GM12878 (cell line): ENCODE results near the gene DTNBP1. TPM values are rescaled to one million over a fixed set of nuclear protein-coding genes. Genes with fewer than 3 reads are reported as not detected.

Experiments used
- ATAC-seq: fragments of 200-7000 bp; cut with Tn5 transposase; 3 replicates; pipeline ENCODE4 v1.9.1; 2020; ENCODE audit warnings: mild to moderate bottlenecking, moderate library complexity
- BruUV-seq: library from RNA; stranded (reverse); fragments of 400-500 nt; replicated peaks from 2 replicates; lab custom pipeline; 2021; lab: Mats Ljungman, UMichigan
- CTCF ChIA-PET: fragments of 300-600 bp; sonication (Branson Sonifier 250); formaldehyde crosslinking; extraction: SDS; loops from one replicate; lab custom pipeline; 2021; ENCODE audit warnings: inconsistent platforms; lab: Yijun Ruan, JAX
- POLR2A ChIA-PET: fragments of 350-600 bp; formaldehyde crosslinking; extraction: SDS; loops from one replicate; lab custom pipeline; 2021; ENCODE audit warnings: inconsistent platforms; lab: Charles Lee
- RAD21 ChIA-PET: fragments of 300-600 bp; sonication (Branson Sonifier 250); formaldehyde crosslinking; loops from one replicate; lab custom pipeline; 2023; ENCODE audit warnings: antibody characterized with exemption; ENCODE audit not compliant: unreplicated experiment; lab: Charles Lee
- SMC1A ChIA-PET: fragments of 300-600 bp; sonication (Branson Sonifier 250); formaldehyde crosslinking; loops from one replicate; lab custom pipeline; 2023; ENCODE audit not compliant: unreplicated experiment, uncharacterized antibody; lab: Charles Lee
- DNase-seq: peaks from one replicate; pipeline ENCODE4 v3.0.0-alpha.2; 2011; ENCODE audit warnings: low read depth, low spot score
- FAIRE-seq: peaks from 3 replicates; lab custom pipeline; 2011; peaks lifted over from hg19 to GRCh38; lab: Jason Lieb, UNC
- H2AFZ ChIP-seq: 2 replicates; pipeline ENCODE4 v1.6.0; 2011; ENCODE audit warnings: low read depth, low read length, control low read depth; ENCODE audit not compliant: control insufficient read depth
- H3K27ac ChIP-seq: 2 replicates; pipeline ENCODE4 v1.5.1; 2011; ENCODE audit warnings: control low read depth; ENCODE audit not compliant: control insufficient read depth, insufficient read depth
- H3K27me3 ChIP-seq, 2 experiments: replicated peaks in 1 of 2; 2 replicates each; pipeline versions ENCODE4 v1.6.0 to v1.6.1; 2011; ENCODE audit warnings: low read length in 1 of 2; ENCODE audit not compliant: control insufficient read depth in 2 of 2, insufficient read depth in 2 of 2
- H3K36me3 ChIP-seq, 2 experiments: 2 replicates each; pipeline ENCODE4 v1.5.1; 2011; ENCODE audit warnings: low read length in 1 of 2; ENCODE audit not compliant: control insufficient read depth in 2 of 2, insufficient read depth in 2 of 2
- H3K4me1 ChIP-seq: 2 replicates; pipeline ENCODE4 v1.6.1; 2011; ENCODE audit warnings: mild to moderate bottlenecking, low read length, moderate library complexity, mixed read lengths; ENCODE audit not compliant: control insufficient read depth, insufficient read depth
- H3K4me2 ChIP-seq: 2 replicates; pipeline ENCODE4 v1.6.0; 2011; ENCODE audit warnings: control low read depth; ENCODE audit not compliant: control insufficient read depth, insufficient read depth
- H3K4me3 ChIP-seq: fragments of 200-600 bp; sonication (generic); 2 replicates; pipeline ENCODE4 v1.5.1; 2016
- H3K79me2 ChIP-seq: 2 replicates; pipeline ENCODE4 v1.6.0; 2011; ENCODE audit warnings: low read length; ENCODE audit not compliant: control insufficient read depth, insufficient read depth
- H3K9ac ChIP-seq: 2 replicates; pipeline ENCODE4 v1.8.0; 2011; ENCODE audit warnings: low read length, control low read depth, mixed read lengths; ENCODE audit not compliant: control insufficient read depth, insufficient read depth
- H3K9me3 ChIP-seq: replicated peaks from 3 replicates; pipeline ENCODE4 v1.5.1; 2011; ENCODE audit warnings: mild to moderate bottlenecking, low read length; ENCODE audit not compliant: control insufficient read depth, insufficient read depth
- H4K20me1 ChIP-seq: 2 replicates; pipeline ENCODE4 v1.6.0; 2011; ENCODE audit not compliant: control insufficient read depth, insufficient read depth
- CHD4 ChIP-seq: fragments of 200-600 bp; sonication (generic); IDR thresholded peaks from 2 replicates; pipeline ENCODE4 v1.6.1; 2016; ENCODE audit warnings: mild to moderate bottlenecking
- E4F1 ChIP-seq: fragments of 450-650 bp; IDR thresholded peaks from 2 replicates; pipeline ENCODE4 v1.6.1; 2018; ENCODE audit warnings: borderline replicate concordance, mild to moderate bottlenecking; ENCODE audit not compliant: partially characterized antibody
- KDM1A ChIP-seq: fragments of 200-600 bp; sonication (generic); IDR thresholded peaks from 2 replicates; pipeline ENCODE4 v1.6.1; 2016; ENCODE audit warnings: borderline replicate concordance
- KLF5 ChIP-seq: fragments of 450-650 bp; IDR thresholded peaks from 2 replicates; pipeline ENCODE4 v1.6.1; 2014; ENCODE audit warnings: mild to moderate bottlenecking; ENCODE audit not compliant: partially characterized antibody
- TBL1XR1 ChIP-seq: IDR thresholded peaks from 2 replicates; pipeline ENCODE4 v1.6.1; 2012; ENCODE audit warnings: low read depth, low read length, improper control_type of control experiment
- ZNF384 ChIP-seq: IDR thresholded peaks from 2 replicates; pipeline ENCODE4 v1.6.1; 2012; ENCODE audit warnings: low read depth, mild to moderate bottlenecking, low read length, improper control_type of control experiment, borderline replicate concordance
- ZSCAN29 ChIP-seq: fragments of 450-650 bp; IDR thresholded peaks from 2 replicates; pipeline ENCODE4 v1.6.1; 2017; ENCODE audit warnings: mild to moderate bottlenecking, moderate library complexity
- in situ Hi-C: fragments of 300-500 bp; cut with MboI; formaldehyde crosslinking; loops from 9 replicates; pipeline ENCODE4 v1.14.3; 2018; ENCODE audit warnings: mixed read lengths
- intact Hi-C: fragments of 100-400 bp; cut with micrococcal nuclease; formaldehyde crosslinking; loops from one replicate; pipeline ENCODE4 v1.14.2; 2022; ENCODE audit not compliant: unreplicated experiment
- polyA plus RNA-seq, 11 experiments: library from polyadenylated mRNA; depleted of rRNA in 4 of 11; unstranded in 6 of 11; stranded (reverse) in 5 of 11; fragments of >200 nt; fragmentation: Nextera tagmentation in 4 of 11; fragmentation: Illumina TruSeq in 1 of 11; extraction: Ambion mirVana in 4 of 11; extraction: Trizol in 1 of 11; gene quantifications; 1 replicate in 1 of 11; 2 replicates in 10 of 11; pipeline versions ENCODE4 v1.2.1 to v1.2.3, GENCODE V29; 2011 to 2016; ENCODE audit warnings: inconsistent platforms in 2 of 11, missing spikeins in 2 of 11, low read depth in 1 of 11
- total RNA-seq, 4 experiments: library from RNA; depleted of rRNA in 3 of 4; stranded (reverse); fragments of >200 nt in 3 of 4; fragmentation: Illumina TruSeq in 1 of 4; extraction: Trizol in 1 of 4; gene quantifications; 2 replicates each; pipeline versions ENCODE4 v1.2.1 to v1.2.3, GENCODE V29; 2013 to 2021
- TF ChIP-seq, protein P1 (sequence below): IDR thresholded peaks from 2 replicates; pipeline ENCODE4 v1.6.1; 2012; ENCODE audit warnings: low read depth, low read length, improper control_type of control experiment

DTNBP1 gene
- total and polyA plus RNA-seq, 10 of the 15 experiments (the other 5 are each of a cell fraction or from before 2014, with no cell fraction given), result 7.1 to 40.3 (median 20.1) TPM

- H3K27me3 ChIP-seq, result 0 out of 4 replicates have a peak, but pooled peaks cover 0 to 3% of the 10 kb centered on the region in 2 experiments
- no peaks in the 10 kb centered on the region for H3K79me2 ChIP-seq
- DNase-seq, result no peak
- CTCF ChIA-PET, result interaction anchor here (0.8 to 3.0 kb wide), 9 partner anchors 42 to 520 kb away, joined by 3 to 15 read pairs (median 3); no protein-coding TSS in a partner anchor
- SMC1A ChIA-PET, result interaction anchor here (0.6 to 1.7 kb wide), 14 partner anchors 32 to 520 kb away, joined by 3 to 7 read pairs (median 3); partner anchors contain the start of gene MYLIP
- no peak overlapping the region for H3K4me2 ChIP-seq
- TF ChIP-seq TBL1XR1, result no peak
- no peak for TF ChIP-seq KLF5
- no peak for TF ChIP-seq ZSCAN29
- no peak for TF ChIP-seq ZNF384
- TF ChIP-seq E4F1, result no peak
- no peak for TF ChIP-seq KDM1A
- TF ChIP-seq, protein P1, sequence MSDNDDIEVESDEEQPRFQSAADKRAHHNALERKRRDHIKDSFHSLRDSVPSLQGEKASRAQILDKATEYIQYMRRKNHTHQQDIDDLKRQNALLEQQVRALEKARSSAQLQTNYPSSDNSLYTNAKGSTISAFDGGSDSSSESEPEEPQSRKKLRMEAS, result no peak
- TF ChIP-seq CHD4, result no peak
- ATAC-seq, result no peak
- intact Hi-C loops (no loop called here), in situ Hi-C loops (no loop called here)
- BruUV-seq, result no TSS peak
- no peak overlapping the region for H2AFZ ChIP-seq
- RAD21 ChIA-PET, result interaction anchor here (1.0 to 1.6 kb wide), 7 partner anchors 23 to 521 kb away, joined by 3 to 5 read pairs (median 3); no protein-coding TSS in a partner anchor
- POLR2A ChIA-PET, result interaction anchor here (1.1 to 1.3 kb wide), 2 partner anchors 30 to 495 kb away, joined by 3 to 4 read pairs; no protein-coding TSS in a partner anchor
- H3K9me3 ChIP-seq, result no peaks in the 10 kb centered on the region; the same call in 2 of the 3 replicates
- no peak overlapping the region for H3K27ac ChIP-seq
- H3K36me3 ChIP-seq, result no peaks in the 10 kb centered on the region
- H4K20me1 ChIP-seq, result no peaks in the 10 kb centered on the region
- H3K9ac ChIP-seq, result no peak overlapping the region
- FAIRE-seq, result no peak
- no peak overlapping the region for H3K4me3 ChIP-seq
- 0 out of 2 replicates have a peak, but pooled peaks cover 3% of the 10 kb centered on the region for H3K4me1 ChIP-seq
These were observed 22.8 kb upstream of the DTNBP1 start for GRCh38 chr6:15685619-15686018.
